ENCODE results near the gene LLGL1.

Gene LLGL1

GRCh38 chr17:18225121-18225641 is at the start of gene LLGL1:
Gene LLGL1, plus strand, starts transcription at chr17:18225635. Its CDS starts 48 bp downstream, at chr17:18225683.
- DNase-seq (ENCODE audit: low read depth): peak; percentile 85

- no peak for DNase-seq (ENCODE audit: low read depth)
Observed at GRCh38 chr17:18176176-18176575, 49.3 kb upstream of the LLGL1 start.

- no peak for DNase-seq (ENCODE audit: low read depth)
Observed at GRCh38 chr17:18177133-18177532, 48.3 kb upstream of the LLGL1 start.

- DNase-seq (ENCODE audit: low read depth): no peak
Observed at GRCh38 chr17:18177722-18178121, 47.7 kb upstream of the LLGL1 start.

GRCh38 chr17:18179196-18179595 is 46.2 kb upstream of the LLGL1 start:
- DNase-seq (ENCODE audit: low read depth): no peak

- DNase-seq (ENCODE audit: low read depth): no peak
Observed at GRCh38 chr17:18179804-18180203, 45.6 kb upstream of the LLGL1 start.

GRCh38 chr17:18181358-18181757 is 44.1 kb upstream of the LLGL1 start:
- DNase-seq (ENCODE audit: low read depth): no peak

GRCh38 chr17:18182110-18182977 is 43.1 kb upstream of the LLGL1 start:
- DNase-seq (ENCODE audit: low read depth): no peak

GRCh38 chr17:18182978-18183333 is 42.5 kb upstream of the LLGL1 start:
- DNase-seq (ENCODE audit: low read depth): no peak

GRCh38 chr17:18183334-18184142 is 41.9 kb upstream of the LLGL1 start, which contains the start of gene ALKBH5:
Gene ALKBH5, plus strand, starts transcription at chr17:18183828. Its CDS starts 416 bp downstream, at chr17:18184244.
- DNase-seq (ENCODE audit: low read depth): peak; percentile 97

GRCh38 chr17:18184143-18185031 is 41.0 kb upstream of the LLGL1 start:
- no peak for DNase-seq (ENCODE audit: low read depth)

- no peak for DNase-seq (ENCODE audit: low read depth)
Observed at GRCh38 chr17:18185391-18185790, 40.0 kb upstream of the LLGL1 start.

GRCh38 chr17:18185832-18186626 is 39.4 kb upstream of the LLGL1 start:
- DNase-seq (ENCODE audit: low read depth): no peak

GRCh38 chr17:18186627-18186982 is 38.8 kb upstream of the LLGL1 start:
- DNase-seq (ENCODE audit: low read depth): no peak

GRCh38 chr17:18187226-18187625 is 38.2 kb upstream of the LLGL1 start:
- DNase-seq (ENCODE audit: low read depth): no peak

- DNase-seq (ENCODE audit: low read depth): no peak
Observed at GRCh38 chr17:18187821-18188761, 37.3 kb upstream of the LLGL1 start.

GRCh38 chr17:18190628-18191235 is 34.7 kb upstream of the LLGL1 start:
- no peak for DNase-seq (ENCODE audit: low read depth)

- DNase-seq (ENCODE audit: low read depth): no peak
Observed at GRCh38 chr17:18191236-18191667, 34.2 kb upstream of the LLGL1 start.

- DNase-seq (ENCODE audit: low read depth): no peak
Observed at GRCh38 chr17:18191967-18192366, 33.5 kb upstream of the LLGL1 start.

Measured in CMK (cell line).